ENCODE measurements around the gene MSANTD1. TPM values are rescaled to one million over a fixed set of nuclear protein-coding genes. Genes with fewer than 3 reads are reported as not detected.

The MSANTD1 gene
- total and polyA plus RNA-seq, 8 donors = 0.31 to 5.8 (median 2.6) TPM; not detected in 2

DNA sequence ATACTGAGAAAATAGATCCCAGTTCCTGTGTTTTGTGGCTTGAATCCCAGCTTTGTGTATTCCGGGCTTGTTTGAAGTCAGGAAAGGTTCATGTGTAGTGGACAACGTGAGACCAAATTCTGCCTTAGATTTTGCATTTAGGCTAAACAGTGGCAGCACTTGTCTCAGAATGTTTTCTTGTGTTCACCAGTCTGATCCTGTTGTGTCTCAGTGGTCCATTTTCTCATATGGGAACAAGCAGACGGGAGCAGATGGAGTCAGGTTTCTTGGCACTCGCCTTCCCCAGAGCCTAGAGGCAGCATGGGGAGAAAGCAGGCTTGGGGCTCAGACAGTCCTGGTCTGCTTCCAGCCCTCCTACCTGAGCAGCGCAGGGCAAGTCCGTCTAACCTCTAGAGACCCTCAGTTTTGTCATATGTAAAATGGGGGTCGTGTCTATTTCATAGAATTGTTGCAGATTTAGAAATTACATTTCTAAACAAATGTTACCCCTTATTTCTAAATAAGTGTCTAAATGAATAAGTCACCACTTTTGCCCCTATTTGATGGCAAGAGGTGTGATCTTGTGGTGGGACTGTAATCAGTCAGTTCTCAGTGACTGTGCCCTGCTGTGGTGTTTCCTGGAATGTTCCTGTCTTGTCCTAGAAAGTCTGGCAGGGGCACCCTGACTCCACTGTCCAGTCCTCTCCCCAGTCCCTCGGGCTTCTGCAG, 28.3 kb upstream of the MSANTD1 start:
- 86 to 90% (median 87%) methylated on average over 8 of the region's 8 CpGs for WGBS, 5 donors
- Histone ChIP-seq H3K4me1 (peaks cover 0 to 4% (median 1%) of the 10 kb centered on the region in 4 donors), H3K9me3 (no peaks in the 10 kb centered on the region), H3K27me3 (no peaks in the 10 kb centered on the region), H3K27ac (no peak overlapping the region), H3K4me3 (no peak overlapping the region), H3K36me3 (peaks cover 84 to 98% (median 98%) of the 10 kb centered on the region in 4 donors)
- intact Hi-C loops (cut with DNase I; ENCODE audit: low total_unique reads) = no loop called here
- no peak for DNase-seq
- TF ChIP-seq POLR2A (IDR thresholded peaks at IDR 0.05) (no peak), EP300 (IDR thresholded peaks at IDR 0.05) (no peak), POLR2AphosphoS5 (IDR thresholded peaks at IDR 0.05) (no peak)
- TF ChIP-seq, protein P1, sequence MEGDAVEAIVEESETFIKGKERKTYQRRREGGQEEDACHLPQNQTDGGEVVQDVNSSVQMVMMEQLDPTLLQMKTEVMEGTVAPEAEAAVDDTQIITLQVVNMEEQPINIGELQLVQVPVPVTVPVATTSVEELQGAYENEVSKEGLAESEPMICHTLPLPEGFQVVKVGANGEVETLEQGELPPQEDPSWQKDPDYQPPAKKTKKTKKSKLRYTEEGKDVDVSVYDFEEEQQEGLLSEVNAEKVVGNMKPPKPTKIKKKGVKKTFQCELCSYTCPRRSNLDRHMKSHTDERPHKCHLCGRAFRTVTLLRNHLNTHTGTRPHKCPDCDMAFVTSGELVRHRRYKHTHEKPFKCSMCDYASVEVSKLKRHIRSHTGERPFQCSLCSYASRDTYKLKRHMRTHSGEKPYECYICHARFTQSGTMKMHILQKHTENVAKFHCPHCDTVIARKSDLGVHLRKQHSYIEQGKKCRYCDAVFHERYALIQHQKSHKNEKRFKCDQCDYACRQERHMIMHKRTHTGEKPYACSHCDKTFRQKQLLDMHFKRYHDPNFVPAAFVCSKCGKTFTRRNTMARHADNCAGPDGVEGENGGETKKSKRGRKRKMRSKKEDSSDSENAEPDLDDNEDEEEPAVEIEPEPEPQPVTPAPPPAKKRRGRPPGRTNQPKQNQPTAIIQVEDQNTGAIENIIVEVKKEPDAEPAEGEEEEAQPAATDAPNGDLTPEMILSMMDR (IDR thresholded peaks at IDR 0.05) = no peak

DNA sequence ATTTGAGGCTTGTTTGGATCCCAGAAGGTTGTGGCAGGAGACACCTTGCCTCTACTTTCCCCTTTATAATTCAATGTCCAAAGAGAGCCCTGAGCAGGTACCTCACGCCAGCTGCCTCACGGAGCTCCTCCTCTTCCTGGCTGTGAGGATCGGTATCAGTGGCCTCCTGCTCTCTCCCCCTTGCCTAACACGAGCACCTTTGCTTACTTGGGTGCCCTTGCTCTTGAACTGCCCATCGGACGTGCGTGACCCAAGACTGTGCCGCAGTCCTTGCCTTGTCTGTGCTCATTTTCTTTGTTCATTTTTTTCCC, 27.8 kb upstream of the MSANTD1 start:
- no peak for DNase-seq
- WGBS, 5 donors = 86 to 93% (median 89%) methylated on average over 8 of the region's 8 CpGs
- peaks cover 80 to 98% (median 98%) of the 10 kb centered on the region in 4 donors for H3K36me3 ChIP-seq
- TF ChIP-seq EP300 (IDR thresholded peaks at IDR 0.05) (no peak), POLR2AphosphoS5 (IDR thresholded peaks at IDR 0.05) (no peak), POLR2A (IDR thresholded peaks at IDR 0.05) (no peak)
- no peaks in the 10 kb centered on the region for H3K27me3 ChIP-seq
- intact Hi-C loops (cut with DNase I; ENCODE audit: low total_unique reads) = no loop called here
- H3K4me3 ChIP-seq = no peak overlapping the region
- no peaks in the 10 kb centered on the region for H3K9me3 ChIP-seq
- peaks cover 0 to 9% (median 2%) of the 10 kb centered on the region in 4 donors for H3K4me1 ChIP-seq
- H3K27ac ChIP-seq = no peak overlapping the region

DNA sequence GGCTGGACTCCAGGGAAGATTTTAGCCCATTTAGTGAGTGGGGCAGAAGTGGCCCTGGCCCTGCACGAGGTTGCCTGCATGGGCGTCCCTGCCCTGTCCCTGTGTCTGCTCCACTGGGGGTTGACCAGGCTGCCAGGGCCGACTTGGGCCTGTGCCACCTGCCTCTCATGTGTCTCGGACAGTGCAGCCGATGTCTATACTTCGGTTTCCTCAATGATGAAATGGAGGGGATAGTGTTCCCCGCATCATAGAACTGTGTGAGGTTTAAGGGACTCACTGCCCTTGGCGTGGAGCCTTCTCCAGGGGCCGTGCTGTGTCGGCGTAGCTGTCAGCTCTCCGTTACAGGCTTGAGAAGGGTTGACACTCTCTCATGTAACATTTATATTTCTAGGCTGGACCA, 27.0 kb upstream of the MSANTD1 start:
- intact Hi-C loops (cut with DNase I; ENCODE audit: low total_unique reads) = no loop called here
- Histone ChIP-seq H3K9me3 (no peaks in the 10 kb centered on the region), H3K27ac (no peak overlapping the region), H3K4me1 (peaks cover 0 to 15% (median 7%) of the 10 kb centered on the region in 4 donors), H3K27me3 (no peaks in the 10 kb centered on the region), H3K4me3 (no peak overlapping the region), H3K36me3 (peaks cover 76 to 100% (median 100%) of the 10 kb centered on the region in 4 donors)
- no peak for TF ChIP-seq POLR2A (IDR thresholded peaks at IDR 0.05)
- TF ChIP-seq POLR2AphosphoS5 (IDR thresholded peaks at IDR 0.05) = no peak
- TF ChIP-seq, protein P1 (IDR thresholded peaks at IDR 0.05) = no peak
- no peak for TF ChIP-seq EP300 (IDR thresholded peaks at IDR 0.05)
- no peak for DNase-seq
- 88 to 97% (median 94%) methylated on average over 11 to 12 of the region's 12 CpGs for WGBS, 5 donors

DNA sequence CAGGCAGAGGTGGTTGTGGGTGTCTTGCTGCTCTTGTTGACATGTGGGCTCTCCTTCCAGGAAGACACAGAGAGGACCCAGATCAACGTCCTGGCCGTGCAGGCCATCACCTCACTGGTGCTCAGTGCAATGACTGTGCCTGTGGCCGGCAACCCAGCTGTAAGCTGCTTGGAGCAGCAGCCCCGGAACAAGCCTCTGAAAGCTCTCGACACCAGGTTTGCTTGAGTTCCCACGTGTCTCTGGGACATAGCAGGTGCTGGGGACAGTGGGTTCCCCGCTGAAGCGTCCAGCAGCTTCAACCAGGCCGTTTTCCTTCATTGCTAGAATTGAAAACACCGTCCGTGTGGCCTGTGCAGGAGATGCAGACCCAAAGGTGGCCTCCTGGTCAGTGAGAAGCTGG, 25.6 kb upstream of the MSANTD1 start:
- DNase-seq = no peak

More for the DNA sequence above, 25.6 kb upstream of the MSANTD1 start:
- WGBS, 5 donors = 94 to 96% (median 95%) methylated on average over 8 to 11 of the region's 11 CpGs
- intact Hi-C loops (cut with DNase I; ENCODE audit: low total_unique reads) = no loop called here
- Histone ChIP-seq H3K9me3 (no peaks in the 10 kb centered on the region), H3K36me3 (peaks cover 75 to 95% (median 94%) of the 10 kb centered on the region in 4 donors), H3K27ac (no peak overlapping the region), H3K4me3 (no peak overlapping the region), H3K4me1 (peaks cover 0 to 15% (median 7%) of the 10 kb centered on the region in 4 donors), H3K27me3 (no peaks in the 10 kb centered on the region)
- TF ChIP-seq, protein P1 (IDR thresholded peaks at IDR 0.05) = no peak
- TF ChIP-seq POLR2AphosphoS5 (IDR thresholded peaks at IDR 0.05) (no peak), POLR2A (IDR thresholded peaks at IDR 0.05) (no peak), EP300 (IDR thresholded peaks at IDR 0.05) (no peak)
